ENCODE data around the gene RPL28.
A peak's percentile ranks its signal among the peaks of the same experiment; 100 is the strongest.
"Not testable (repeated sequence)": the region's sequence is repeated elsewhere in the genome, so short reads cannot be mapped to it uniquely, and the experiment has no call there.

The RPL28 gene

GRCh38 chr19:55432241-55432959 is 46.7 kb downstream of the RPL28 start:
- no peak for DNase-seq

GRCh38 chr19:55433292-55433691 is 47.6 kb downstream of the RPL28 start:
- DNase-seq: no peak

GRCh38 chr19:55434356-55434919 is 48.7 kb downstream of the RPL28 start:
- no peak for DNase-seq

GRCh38 chr19:55435020-55435419 is 49.3 kb downstream of the RPL28 start:
- DNase-seq: no peak

- no peak for DNase-seq
Observed at GRCh38 chr19:55436847-55437246, 51.1 kb downstream of the RPL28 start.

GRCh38 chr19:55437410-55437809 is 51.7 kb downstream of the RPL28 start:
- DNase-seq: peak; percentile 81

GRCh38 chr19:55439052-55439451 is 53.3 kb downstream of the RPL28 start:
- no peak for DNase-seq

- no peak for DNase-seq
Observed at GRCh38 chr19:55440411-55441105, 54.8 kb downstream of the RPL28 start.

- DNase-seq: no peak
Observed at GRCh38 chr19:55441319-55441691, 55.6 kb downstream of the RPL28 start.

- DNase-seq: no peak
Observed at GRCh38 chr19:55441692-55442321, 56.1 kb downstream of the RPL28 start.

GRCh38 chr19:55442372-55442961 is 56.7 kb downstream of the RPL28 start:
- DNase-seq: no peak

GRCh38 chr19:55443045-55443823 is 57.5 kb downstream of the RPL28 start, which contains the start of gene SHISA7:
TSS of gene SHISA7 (minus strand) at chr19:55443300. CDS start at chr19:55442863, 437 bp downstream.
- DNase-seq: no peak

- no peak for DNase-seq
Observed at GRCh38 chr19:55443824-55444480, 58.2 kb downstream of the RPL28 start.

- DNase-seq: no peak
Observed at GRCh38 chr19:55444646-55445045, 58.9 kb downstream of the RPL28 start.

GRCh38 chr19:55446060-55446459 is 60.3 kb downstream of the RPL28 start:
- DNase-seq: no peak

- no peak for DNase-seq
Observed at GRCh38 chr19:55447421-55448174, 61.9 kb downstream of the RPL28 start.

GRCh38 chr19:55448175-55448490 is 62.4 kb downstream of the RPL28 start:
- DNase-seq: not testable (repeated sequence)

GRCh38 chr19:55449469-55449868 is 63.7 kb downstream of the RPL28 start:
- no peak for DNase-seq

GRCh38 chr19:55451163-55451964 is 65.6 kb downstream of the RPL28 start:
- no peak for DNase-seq

Data from right forelimb (tissue), 1 donor.